ENCODE measurements around the gene NELL1.

Gene NELL1

DNA sequence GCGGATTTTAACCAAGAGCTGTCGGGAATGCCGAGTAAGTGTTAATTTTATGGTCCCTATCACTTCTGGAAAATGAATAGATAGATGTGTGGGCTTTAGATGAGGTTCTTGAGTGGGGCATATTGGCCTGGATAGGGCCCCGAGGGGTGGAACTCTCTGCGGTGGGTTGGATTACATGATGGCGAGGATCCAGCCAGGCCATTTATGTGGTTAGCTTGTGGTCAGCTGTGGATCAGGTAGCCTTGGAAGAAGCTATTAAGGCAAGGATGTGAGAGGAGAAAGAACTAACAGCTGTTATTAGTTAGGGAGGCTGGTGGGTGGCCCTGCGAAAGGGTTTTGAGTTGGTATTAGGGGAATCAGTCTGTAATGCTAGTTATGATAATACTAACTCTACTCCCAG, 268.4 kb downstream of the NELL1 start:
- H3K4me2 ChIP-seq (ENCODE audit: low read length) = no peak overlapping the region
- no peaks in the 10 kb centered on the region for H3F3A ChIP-seq (ENCODE audit: control insufficient read depth, insufficient read depth)
- H3K4me1 ChIP-seq (ENCODE audit: control insufficient read depth, low read length) = no peaks in the 10 kb centered on the region
- no peaks in the 10 kb centered on the region for H3K79me2 ChIP-seq (ENCODE audit: control insufficient read depth, low read length)
- no peak overlapping the region for H3K4me3 ChIP-seq (ENCODE audit: low read length)
- no peaks in the 10 kb centered on the region for H3K36me3 ChIP-seq (ENCODE audit: control insufficient read depth, low read length)
- TF ChIP-seq, protein P1, sequence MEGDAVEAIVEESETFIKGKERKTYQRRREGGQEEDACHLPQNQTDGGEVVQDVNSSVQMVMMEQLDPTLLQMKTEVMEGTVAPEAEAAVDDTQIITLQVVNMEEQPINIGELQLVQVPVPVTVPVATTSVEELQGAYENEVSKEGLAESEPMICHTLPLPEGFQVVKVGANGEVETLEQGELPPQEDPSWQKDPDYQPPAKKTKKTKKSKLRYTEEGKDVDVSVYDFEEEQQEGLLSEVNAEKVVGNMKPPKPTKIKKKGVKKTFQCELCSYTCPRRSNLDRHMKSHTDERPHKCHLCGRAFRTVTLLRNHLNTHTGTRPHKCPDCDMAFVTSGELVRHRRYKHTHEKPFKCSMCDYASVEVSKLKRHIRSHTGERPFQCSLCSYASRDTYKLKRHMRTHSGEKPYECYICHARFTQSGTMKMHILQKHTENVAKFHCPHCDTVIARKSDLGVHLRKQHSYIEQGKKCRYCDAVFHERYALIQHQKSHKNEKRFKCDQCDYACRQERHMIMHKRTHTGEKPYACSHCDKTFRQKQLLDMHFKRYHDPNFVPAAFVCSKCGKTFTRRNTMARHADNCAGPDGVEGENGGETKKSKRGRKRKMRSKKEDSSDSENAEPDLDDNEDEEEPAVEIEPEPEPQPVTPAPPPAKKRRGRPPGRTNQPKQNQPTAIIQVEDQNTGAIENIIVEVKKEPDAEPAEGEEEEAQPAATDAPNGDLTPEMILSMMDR (IDR thresholded peaks at IDR 0.05; ENCODE audit: low read depth, low read length, poor library complexity, severe bottlenecking) = no peak
- H3K27me3 ChIP-seq (ENCODE audit: control insufficient read depth, low read length) = no peaks in the 10 kb centered on the region
- H3K9me3 ChIP-seq (ENCODE audit: control insufficient read depth, insufficient read depth, low read length) = no peaks in the 10 kb centered on the region
- no peak overlapping the region for H3K27ac ChIP-seq (ENCODE audit: low read depth, low read length)
- no peaks in the 10 kb centered on the region for H3K9me2 ChIP-seq (replicated peaks; ENCODE audit: control insufficient read depth, low read length)
- H4K20me1 ChIP-seq (ENCODE audit: control insufficient read depth, insufficient read depth, low read depth, low read length) = no peaks in the 10 kb centered on the region

DNA sequence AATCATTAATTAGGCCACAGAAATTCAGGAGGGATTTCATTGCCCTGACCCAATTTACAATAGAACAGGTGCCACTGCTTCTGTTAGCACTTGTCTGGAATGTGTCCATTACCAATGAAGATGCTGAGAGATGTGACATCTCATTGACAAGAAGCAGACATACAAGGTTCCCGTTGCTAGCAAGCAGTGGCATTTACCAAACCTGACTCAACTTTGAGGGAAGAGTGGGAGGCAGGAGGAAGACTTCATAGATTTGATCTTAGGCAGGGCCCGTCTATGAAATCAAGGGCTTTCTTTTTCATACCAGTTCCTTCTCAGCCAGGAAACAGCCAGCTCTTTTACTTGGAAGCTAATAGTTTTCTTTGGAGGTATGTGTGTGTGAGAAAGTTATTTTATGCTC, 280.2 kb downstream of the NELL1 start:
- Histone ChIP-seq H3K9me3 (ENCODE audit: control insufficient read depth, insufficient read depth, low read length) (no peaks in the 10 kb centered on the region), H3K4me2 (ENCODE audit: low read length) (no peak overlapping the region), H3K4me1 (ENCODE audit: control insufficient read depth, low read length) (no peaks in the 10 kb centered on the region), H3K9me2 (replicated peaks; ENCODE audit: control insufficient read depth, low read length) (no peaks in the 10 kb centered on the region), H3K27ac (ENCODE audit: low read depth, low read length) (no peak overlapping the region), H3K36me3 (ENCODE audit: control insufficient read depth, low read length) (no peaks in the 10 kb centered on the region), H3K4me3 (ENCODE audit: low read length) (no peak overlapping the region), H3K79me2 (ENCODE audit: control insufficient read depth, low read length) (no peaks in the 10 kb centered on the region), H3F3A (ENCODE audit: control insufficient read depth, insufficient read depth) (no peaks in the 10 kb centered on the region), H3K27me3 (ENCODE audit: control insufficient read depth, low read length) (no peaks in the 10 kb centered on the region), H4K20me1 (ENCODE audit: control insufficient read depth, insufficient read depth, low read depth, low read length) (no peaks in the 10 kb centered on the region)
- TF ChIP-seq, protein P1 (IDR thresholded peaks at IDR 0.05; ENCODE audit: low read depth, low read length, poor library complexity, severe bottlenecking) = no peak

DNA sequence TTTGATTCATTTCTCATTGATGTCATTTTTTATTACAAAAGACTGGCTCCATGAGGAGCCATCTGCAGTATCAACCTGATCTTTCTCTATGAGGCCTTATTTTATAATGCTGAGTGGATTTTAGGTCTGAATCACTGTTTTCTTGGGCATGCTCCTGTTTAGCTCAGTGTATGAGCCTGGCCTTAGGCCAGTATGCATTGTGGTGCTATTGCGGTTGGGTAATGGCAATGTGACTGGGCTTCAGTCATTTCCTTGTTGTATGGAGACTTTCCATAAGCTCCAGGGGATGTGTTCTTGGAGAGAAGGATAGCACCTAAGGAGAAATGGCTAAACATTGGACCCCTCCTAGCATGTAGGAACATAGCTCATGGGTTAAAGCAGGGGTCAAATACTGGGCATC, 293.2 kb downstream of the NELL1 start:
- H3K79me2 ChIP-seq (ENCODE audit: control insufficient read depth, low read length) = no peaks in the 10 kb centered on the region
- H4K20me1 ChIP-seq (ENCODE audit: control insufficient read depth, insufficient read depth, low read depth, low read length) = no peaks in the 10 kb centered on the region
- TF ChIP-seq, protein P1 (IDR thresholded peaks at IDR 0.05; ENCODE audit: low read depth, low read length, poor library complexity, severe bottlenecking) = no peak
- no peak for TF ChIP-seq EZH2phosphoT487 (IDR thresholded peaks at IDR 0.05; ENCODE audit: borderline replicate concordance, low read length)

DNA sequence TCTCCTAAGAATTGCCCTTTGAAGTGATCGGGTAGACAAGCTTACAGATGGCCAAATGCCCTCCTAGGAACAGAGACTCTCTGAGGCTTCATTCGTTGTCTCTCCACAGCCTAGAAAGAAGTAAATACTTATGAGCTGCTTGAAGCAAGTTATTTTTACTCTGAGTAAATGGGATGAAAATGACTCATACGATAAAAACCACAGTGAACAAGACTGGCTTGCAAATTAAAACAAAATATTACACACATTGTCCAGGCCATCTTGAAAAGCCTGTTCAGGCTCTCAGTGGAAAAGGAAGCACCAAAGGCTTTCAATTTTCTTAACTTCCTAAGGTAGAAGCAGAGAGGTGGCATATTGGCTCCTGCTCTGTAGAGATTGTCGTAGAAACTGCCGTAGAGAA, 294.2 kb downstream of the NELL1 start:
- Histone ChIP-seq H3K9me2 (replicated peaks; ENCODE audit: control insufficient read depth, low read length) (no peaks in the 10 kb centered on the region), H3K27ac (ENCODE audit: low read depth, low read length) (no peak overlapping the region), H3K9me3 (ENCODE audit: control insufficient read depth, insufficient read depth, low read length) (no peaks in the 10 kb centered on the region), H3K36me3 (ENCODE audit: control insufficient read depth, low read length) (no peaks in the 10 kb centered on the region), H3K79me2 (ENCODE audit: control insufficient read depth, low read length) (no peaks in the 10 kb centered on the region), H3K27me3 (ENCODE audit: control insufficient read depth, low read length) (no peaks in the 10 kb centered on the region), H3K4me1 (ENCODE audit: control insufficient read depth, low read length) (no peaks in the 10 kb centered on the region), H3F3A (ENCODE audit: control insufficient read depth, insufficient read depth) (no peaks in the 10 kb centered on the region), H3K4me2 (ENCODE audit: low read length) (no peak overlapping the region), H4K20me1 (ENCODE audit: control insufficient read depth, insufficient read depth, low read depth, low read length) (no peaks in the 10 kb centered on the region), H3K4me3 (ENCODE audit: low read length) (no peak overlapping the region)
- TF ChIP-seq EZH2phosphoT487 (IDR thresholded peaks at IDR 0.05; ENCODE audit: borderline replicate concordance, low read length) = no peak
- TF ChIP-seq, protein P1 (IDR thresholded peaks at IDR 0.05; ENCODE audit: low read depth, low read length, poor library complexity, severe bottlenecking) = no peak

More for the DNA sequence above, 293.2 kb downstream of the NELL1 start:
- Histone ChIP-seq H3K27me3 (ENCODE audit: control insufficient read depth, low read length) (no peaks in the 10 kb centered on the region), H3K27ac (ENCODE audit: low read depth, low read length) (no peak overlapping the region), H3K36me3 (ENCODE audit: control insufficient read depth, low read length) (no peaks in the 10 kb centered on the region), H3K4me2 (ENCODE audit: low read length) (no peak overlapping the region), H3F3A (ENCODE audit: control insufficient read depth, insufficient read depth) (no peaks in the 10 kb centered on the region), H3K4me1 (ENCODE audit: control insufficient read depth, low read length) (no peaks in the 10 kb centered on the region), H3K9me3 (ENCODE audit: control insufficient read depth, insufficient read depth, low read length) (no peaks in the 10 kb centered on the region), H3K4me3 (ENCODE audit: low read length) (no peak overlapping the region), H3K9me2 (replicated peaks; ENCODE audit: control insufficient read depth, low read length) (no peaks in the 10 kb centered on the region)
